Smooth muscle cell (in vitro differentiated cells): ENCODE results near the gene LDLRAD1. TPM values are rescaled to one million over a fixed set of nuclear protein-coding genes. Genes with fewer than 3 reads are reported as not detected.

Experiments
- DNase-seq: peaks from one replicate; lab custom pipeline; 2025; ENCODE audit not compliant: unreplicated experiment; lab: John Stamatoyannopoulos, UW
- H2AFZ ChIP-seq: fragments of 200-600 bp; sonication (generic); 2 replicates; pipeline ENCODE4 v1.6.0; 2016; ENCODE audit warnings: antibody characterized with exemption, low read depth, mild to moderate bottlenecking
- H3F3A ChIP-seq: fragments of 200-600 bp; sonication (generic); 2 replicates; pipeline ENCODE4 v1.6.0; 2017; ENCODE audit warnings: antibody characterized with exemption, low read depth
- H3K27ac ChIP-seq: fragments of 200-600 bp; sonication (generic); 2 replicates; pipeline ENCODE4 v1.5.1; 2016; ENCODE audit warnings: low read depth, mild to moderate bottlenecking
- H3K27me3 ChIP-seq: fragments of 200-600 bp; sonication (generic); 2 replicates; pipeline ENCODE4 v1.6.1; 2016; ENCODE audit warnings: low read depth, mild to moderate bottlenecking
- H3K36me3 ChIP-seq: fragments of 200-600 bp; sonication (generic); 2 replicates; pipeline ENCODE4 v1.5.1; 2016; ENCODE audit warnings: low read depth
- H3K4me1 ChIP-seq: fragments of 200-600 bp; sonication (generic); 2 replicates; pipeline ENCODE4 v1.5.1; 2016; ENCODE audit warnings: low read depth
- H3K4me2 ChIP-seq: fragments of 200-600 bp; sonication (generic); 2 replicates; pipeline ENCODE4 v1.6.0; 2016; ENCODE audit warnings: mild to moderate bottlenecking
- H3K4me3 ChIP-seq: fragments of 200-600 bp; sonication (generic); 2 replicates; pipeline ENCODE4 v1.5.1; 2016; ENCODE audit warnings: mild to moderate bottlenecking
- H3K79me2 ChIP-seq: fragments of 200-600 bp; sonication (generic); 2 replicates; pipeline ENCODE4 v1.6.0; 2016; ENCODE audit warnings: low read depth, mild to moderate bottlenecking
- H3K9ac ChIP-seq: fragments of 200-600 bp; sonication (generic); 2 replicates; pipeline ENCODE4 v1.6.0; 2016; ENCODE audit warnings: low read depth
- H3K9me3 ChIP-seq: fragments of 200-600 bp; sonication (generic); replicated peaks from 2 replicates; pipeline ENCODE4 v1.5.1; 2016; ENCODE audit warnings: low read depth
- H4K20me1 ChIP-seq: fragments of 200-600 bp; sonication (generic); 2 replicates; pipeline ENCODE4 v1.6.0; 2016; ENCODE audit warnings: low read depth
- CTCF ChIP-seq: fragments of 200-600 bp; sonication (generic); IDR thresholded peaks from 2 replicates; pipeline ENCODE4 v1.5.1; 2017; ENCODE audit warnings: borderline replicate concordance, mild to moderate bottlenecking, antibody characterized with exemption; ENCODE audit not compliant: insufficient read depth, poor library complexity, severe bottlenecking
- WGBS: methylation state at CpG from one replicate; pipeline ENCODE4 v1.1.7; 2016; ENCODE audit warnings: low lambda C conversion rate; 5-methylcytosine and 5-hydroxymethylcytosine counted together
- polyA plus RNA-seq: library from polyadenylated mRNA; unstranded; fragments of >200 nt; fragmentation: Nextera tagmentation; extraction: Ambion mirVana; gene quantifications from 2 replicates; pipeline ENCODE4 v1.2.1, GENCODE V29; 2016
- total RNA-seq: library from RNA; depleted of rRNA; stranded (reverse); fragments of >200 nt; gene quantifications from 2 replicates; pipeline ENCODE4 v1.2.3, GENCODE V29; 2014

LDLRAD1 gene
- total and polyA plus RNA-seq, 2 experiments from 2014 or later: not detected

- H3K4me1 ChIP-seq: no peaks in the 10 kb centered on the region
- peaks cover 12% of the 10 kb centered on the region for H3K27me3 ChIP-seq
- no peak overlapping the region for H2AFZ ChIP-seq
- no peak overlapping the region for H3K4me3 ChIP-seq
- no peaks in the 10 kb centered on the region for H3K36me3 ChIP-seq
- H3K27ac ChIP-seq: no peak overlapping the region
- H4K20me1 ChIP-seq: no peaks in the 10 kb centered on the region
- no peaks in the 10 kb centered on the region for H3F3A ChIP-seq
- H3K4me2 ChIP-seq: no peak overlapping the region
- no peak overlapping the region for H3K9ac ChIP-seq
- WGBS: 92% methylated on average over 4 of the region's 4 CpGs
- no peaks in the 10 kb centered on the region for H3K79me2 ChIP-seq
- H3K9me3 ChIP-seq: no peaks in the 10 kb centered on the region
- TF ChIP-seq CTCF: no peak
- no peak for DNase-seq
Measured at GRCh38 chr1:54009406-54009805, 8.6 kb downstream of the LDLRAD1 start.

GRCh38 chr1:54008876-54009275 is 9.1 kb downstream of the LDLRAD1 start:
- Histone ChIP-seq H3K4me3 (no peak overlapping the region), H3K36me3 (no peaks in the 10 kb centered on the region), H3K4me2 (no peak overlapping the region), H3F3A (no peaks in the 10 kb centered on the region), H3K9me3 (no peaks in the 10 kb centered on the region), H4K20me1 (no peaks in the 10 kb centered on the region), H2AFZ (no peak overlapping the region), H3K4me1 (no peaks in the 10 kb centered on the region), H3K9ac (no peak overlapping the region), H3K27ac (no peak overlapping the region), H3K79me2 (no peaks in the 10 kb centered on the region), H3K27me3 (peaks cover 12% of the 10 kb centered on the region)
- no peak for TF ChIP-seq CTCF
- WGBS: 89% methylated on average over 13 of the region's 13 CpGs
- DNase-seq: no peak

- no peaks in the 10 kb centered on the region for H3K9me3 ChIP-seq
- DNase-seq: no peak
- H3K4me1 ChIP-seq: no peaks in the 10 kb centered on the region
- H3K4me2 ChIP-seq: no peak overlapping the region
- TF ChIP-seq CTCF: no peak
- H3K36me3 ChIP-seq: no peaks in the 10 kb centered on the region
- no peak overlapping the region for H3K9ac ChIP-seq
- H3K79me2 ChIP-seq: no peaks in the 10 kb centered on the region
- no peaks in the 10 kb centered on the region for H4K20me1 ChIP-seq
- WGBS: 93% methylated on average over 4 of the region's 4 CpGs
- no peak overlapping the region for H2AFZ ChIP-seq
- H3K27ac ChIP-seq: no peak overlapping the region
- H3K4me3 ChIP-seq: no peak overlapping the region
- H3F3A ChIP-seq: no peaks in the 10 kb centered on the region
- peaks cover 10% of the 10 kb centered on the region for H3K27me3 ChIP-seq
Measured at GRCh38 chr1:54007613-54008012, 10.4 kb downstream of the LDLRAD1 start.

- Histone ChIP-seq H3K4me1 (no peaks in the 10 kb centered on the region), H2AFZ (no peak overlapping the region), H3K79me2 (no peaks in the 10 kb centered on the region), H3K36me3 (no peaks in the 10 kb centered on the region), H3K27ac (no peak overlapping the region), H3F3A (no peaks in the 10 kb centered on the region), H3K9ac (no peak overlapping the region), H4K20me1 (no peaks in the 10 kb centered on the region), H3K27me3 (peaks cover 6% of the 10 kb centered on the region), H3K4me3 (no peak overlapping the region), H3K9me3 (no peaks in the 10 kb centered on the region), H3K4me2 (no peak overlapping the region)
- no peak for TF ChIP-seq CTCF
- DNase-seq: no peak
- WGBS: 81% methylated on average over 4 of the region's 4 CpGs
Measured at GRCh38 chr1:54006508-54006907, 11.5 kb downstream of the LDLRAD1 start.
